H9 (cell line): Measurements from ENCODE around the gene OR52N2. TPM values are rescaled to one million over a fixed set of nuclear protein-coding genes. Genes with fewer than 3 reads are reported as not detected.

Source experiments
- DNase-seq: peaks from one replicate; pipeline ENCODE4 v3.0.0-alpha.2; 2017
- H2AFZ ChIP-seq: one replicate; pipeline ENCODE4 v1.6.1; 2013; ENCODE audit warnings: mild to moderate bottlenecking, low read length, control low read depth, moderate library complexity
- H2AK5ac ChIP-seq: 2 replicates; pipeline ENCODE4 v1.6.1; 2013; ENCODE audit warnings: low read length, control low read depth, mixed read lengths; ENCODE audit not compliant: insufficient read length
- H2BK120ac ChIP-seq: one replicate; pipeline ENCODE4 v1.6.1; 2013; ENCODE audit warnings: low read depth, mild to moderate bottlenecking, low read length, control low read depth, inconsistent platforms; ENCODE audit not compliant: poor library complexity, severe bottlenecking
- H2BK12ac ChIP-seq: 2 replicates; pipeline ENCODE4 v1.6.1; 2013; ENCODE audit warnings: low read length, control low read depth, mixed read lengths, low read depth; ENCODE audit not compliant: insufficient read length
- H2BK15ac ChIP-seq: 2 replicates; pipeline ENCODE4 v1.6.1; 2013; ENCODE audit warnings: low read depth, low read length, control low read depth
- H2BK20ac ChIP-seq: one replicate; pipeline ENCODE4 v1.6.1; 2013; ENCODE audit warnings: low read depth, mild to moderate bottlenecking, low read length, control low read depth, inconsistent platforms; ENCODE audit not compliant: poor library complexity, severe bottlenecking
- H2BK5ac ChIP-seq: 2 replicates; pipeline ENCODE4 v1.6.1; 2013; ENCODE audit warnings: low read length, control low read depth, mixed read lengths; ENCODE audit not compliant: insufficient read length
- H3K14ac ChIP-seq: 2 replicates; pipeline ENCODE4 v1.6.1; 2013; ENCODE audit warnings: low read length, control low read depth; ENCODE audit not compliant: insufficient read depth
- H3K18ac ChIP-seq: 2 replicates; pipeline ENCODE4 v1.6.1; 2013; ENCODE audit warnings: low read depth, mild to moderate bottlenecking, mixed read lengths, low read length, control low read depth; ENCODE audit not compliant: insufficient read length
- H3K23ac ChIP-seq: 2 replicates; pipeline ENCODE4 v1.6.1; 2013; ENCODE audit warnings: low read length, control low read depth, mixed read lengths, low read depth; ENCODE audit not compliant: insufficient read length
- H3K23me2 ChIP-seq: 2 replicates; pipeline ENCODE4 v1.6.1; 2013; ENCODE audit warnings: low read depth, mild to moderate bottlenecking, mixed read lengths, low read length, control low read depth; ENCODE audit not compliant: insufficient read length, poor library complexity, severe bottlenecking
- H3K27ac ChIP-seq: 2 replicates; pipeline ENCODE4 v1.5.1; 2013; ENCODE audit warnings: low read length, control low read depth, mixed read lengths, low read depth; ENCODE audit not compliant: insufficient read length
- H3K27me3 ChIP-seq: 2 replicates; pipeline ENCODE4 v1.6.1; 2013; ENCODE audit warnings: low read length, control low read depth, inconsistent platforms; ENCODE audit not compliant: insufficient read depth
- H3K4ac ChIP-seq: 2 replicates; pipeline ENCODE4 v1.6.1; 2013; ENCODE audit warnings: low read depth, mild to moderate bottlenecking, control low read depth, inconsistent platforms, low read length, moderate library complexity
- H3K4me1 ChIP-seq: 2 replicates; pipeline ENCODE4 v1.6.1; 2013; ENCODE audit warnings: low read length, control low read depth, inconsistent platforms; ENCODE audit not compliant: insufficient read depth
- H3K4me2 ChIP-seq: 2 replicates; pipeline ENCODE4 v1.6.1; 2013; ENCODE audit warnings: low read length, control low read depth, mixed read lengths; ENCODE audit not compliant: insufficient read length, insufficient read depth
- H3K56ac ChIP-seq: 2 replicates; pipeline ENCODE4 v1.6.1; 2013; ENCODE audit warnings: low read depth, mild to moderate bottlenecking, mixed read lengths, low read length, control low read depth; ENCODE audit not compliant: insufficient read length
- H3K79me1 ChIP-seq: 2 replicates; pipeline ENCODE4 v1.6.1; 2013; ENCODE audit warnings: low read depth, mild to moderate bottlenecking, moderate library complexity, low read length, control low read depth, inconsistent platforms; ENCODE audit not compliant: insufficient read depth, poor library complexity, severe bottlenecking
- H3K79me2 ChIP-seq: 2 replicates; pipeline ENCODE4 v1.6.1; 2013; ENCODE audit warnings: low read length, control low read depth, inconsistent platforms; ENCODE audit not compliant: insufficient read depth
- H3K9ac ChIP-seq: 2 replicates; pipeline ENCODE4 v1.6.1; 2013; ENCODE audit warnings: low read length, control low read depth, mixed read lengths; ENCODE audit not compliant: insufficient read length; ENCODE audit errors: extremely low read depth
- H3K9me3 ChIP-seq: one replicate; pipeline ENCODE4 v1.6.1; 2013; ENCODE audit warnings: low read depth, low read length, inconsistent platforms; ENCODE audit not compliant: control insufficient read depth
- H3T11ph ChIP-seq: one replicate; pipeline ENCODE4 v1.6.1; 2013; ENCODE audit warnings: mild to moderate bottlenecking, low read length, control low read depth, inconsistent platforms
- H4K20me1 ChIP-seq: one replicate; pipeline ENCODE4 v1.6.1; 2013; ENCODE audit not compliant: control insufficient read depth, insufficient read length, insufficient read depth
- H4K5ac ChIP-seq: 2 replicates; pipeline ENCODE4 v1.6.1; 2013; ENCODE audit warnings: low read depth, mild to moderate bottlenecking, mixed read lengths, low read length, control low read depth; ENCODE audit not compliant: insufficient read length
- H4K8ac ChIP-seq: replicated peaks from 2 replicates; pipeline ENCODE4 v1.6.1; 2013; ENCODE audit warnings: low read length, control low read depth, mixed read lengths, low read depth; ENCODE audit not compliant: insufficient read length
- H4K91ac ChIP-seq: 2 replicates; pipeline ENCODE4 v1.6.1; 2013; ENCODE audit warnings: low read depth, mild to moderate bottlenecking, moderate library complexity, mixed read lengths, low read length, control low read depth; ENCODE audit not compliant: insufficient read length
- H3K27ac Mint-ChIP-seq, 3 experiments: 2 replicates in 2 of 3; 3 replicates in 1 of 3; pipeline ENCODE4 v1.8.0; 2020 to 2021; ENCODE audit warnings: mixed read lengths in 3 of 3, mild to moderate bottlenecking in 1 of 3, moderate library complexity in 1 of 3
- H3K27me3 Mint-ChIP-seq: 2 replicates; pipeline ENCODE4 v1.8.0; 2021; ENCODE audit warnings: low read depth, mild to moderate bottlenecking, moderate library complexity, mixed read lengths
- H3K36me3 Mint-ChIP-seq, 3 experiments: 2 replicates in 2 of 3; 3 replicates in 1 of 3; pipeline ENCODE4 v1.8.0; 2020 to 2021; ENCODE audit warnings: low read depth in 3 of 3, mixed read lengths in 3 of 3; ENCODE audit not compliant: insufficient read depth in 1 of 3
- H3K4me1 Mint-ChIP-seq, 2 experiments: 2 replicates each; pipeline ENCODE4 v1.8.0; 2020; ENCODE audit warnings: mixed read lengths in 2 of 2
- H3K4me3 Mint-ChIP-seq, 2 experiments: 2 replicates in 1 of 2; 3 replicates in 1 of 2; pipeline ENCODE4 v1.8.0; 2020 to 2021; ENCODE audit warnings: mild to moderate bottlenecking in 2 of 2, mixed read lengths in 2 of 2, moderate library complexity in 1 of 2
- H3K9me3 Mint-ChIP-seq, 2 experiments: 2 replicates in 1 of 2; 3 replicates in 1 of 2; pipeline ENCODE4 v1.8.0; 2020; ENCODE audit warnings: mild to moderate bottlenecking in 2 of 2, mixed read lengths in 2 of 2, moderate library complexity in 1 of 2
- WGBS: extraction: QIAGEN DNeasy Blood & Tissue Kit; methylation state at CpG from one replicate; pipeline ENCODE4 v1.1.7; 2013; ENCODE audit warnings: missing lambda C conversion rate, low lambda C conversion rate, mixed read lengths; ENCODE audit not compliant: insufficient read length; ENCODE audit errors: extremely low coverage; 5-methylcytosine and 5-hydroxymethylcytosine counted together
- total RNA-seq: library from RNA; stranded (reverse); gene quantifications from 2 replicates; pipeline ENCODE4 v1.2.1, GENCODE V29; 2021
- TF ChIP-seq, protein P1 (sequence below): fragments of 200-600 bp; sonication (generic); conservative IDR thresholded peaks from 3 replicates; pipeline ENCODE4 v1.8.0; 2021; ENCODE audit warnings: antibody characterized with exemption, mild to moderate bottlenecking

Gene OR52N2
- total RNA-seq, 1 experiment from 2014 or later = not detected

- Histone ChIP-seq H3K56ac (no peak overlapping the region), H3K18ac (no peak overlapping the region), H2BK12ac (no peak overlapping the region), H3K4me1 (no peaks in the 10 kb centered on the region), H3K9me3 (no peaks in the 10 kb centered on the region), H4K20me1 (no peaks in the 10 kb centered on the region), H3K79me1 (no peaks in the 10 kb centered on the region), H3K9ac (no peak overlapping the region), H3K27ac (no peak overlapping the region), H3K23me2 (no peaks in the 10 kb centered on the region), H2AFZ (no peak overlapping the region), H4K5ac (no peak overlapping the region), H2BK5ac (no peak overlapping the region), H3K79me2 (no peaks in the 10 kb centered on the region), H3K23ac (no peak overlapping the region), H4K8ac (no peak overlapping the region), H3T11ph (no peak overlapping the region), H2BK15ac (no peak overlapping the region), H2BK120ac (no peak overlapping the region), H3K27me3 (no peaks in the 10 kb centered on the region), H2BK20ac (no peak overlapping the region), H2AK5ac (no peak overlapping the region), H3K4me2 (no peak overlapping the region), H4K91ac (no peak overlapping the region), H3K4ac (no peak overlapping the region), H3K14ac (no peak overlapping the region)
- Mint-ChIP-seq H3K27ac (no peak overlapping the region), H3K4me1 (peaks cover 3 to 9% of the 10 kb centered on the region in 2 experiments), H3K27me3 (no peaks in the 10 kb centered on the region; the same call in 1 of the 2 replicates), H3K9me3 (no peaks in the 10 kb centered on the region; a peak in 1 of 5 replicates), H3K36me3 (no peaks in the 10 kb centered on the region), H3K4me3 (no peak overlapping the region)
- TF ChIP-seq, protein P1, sequence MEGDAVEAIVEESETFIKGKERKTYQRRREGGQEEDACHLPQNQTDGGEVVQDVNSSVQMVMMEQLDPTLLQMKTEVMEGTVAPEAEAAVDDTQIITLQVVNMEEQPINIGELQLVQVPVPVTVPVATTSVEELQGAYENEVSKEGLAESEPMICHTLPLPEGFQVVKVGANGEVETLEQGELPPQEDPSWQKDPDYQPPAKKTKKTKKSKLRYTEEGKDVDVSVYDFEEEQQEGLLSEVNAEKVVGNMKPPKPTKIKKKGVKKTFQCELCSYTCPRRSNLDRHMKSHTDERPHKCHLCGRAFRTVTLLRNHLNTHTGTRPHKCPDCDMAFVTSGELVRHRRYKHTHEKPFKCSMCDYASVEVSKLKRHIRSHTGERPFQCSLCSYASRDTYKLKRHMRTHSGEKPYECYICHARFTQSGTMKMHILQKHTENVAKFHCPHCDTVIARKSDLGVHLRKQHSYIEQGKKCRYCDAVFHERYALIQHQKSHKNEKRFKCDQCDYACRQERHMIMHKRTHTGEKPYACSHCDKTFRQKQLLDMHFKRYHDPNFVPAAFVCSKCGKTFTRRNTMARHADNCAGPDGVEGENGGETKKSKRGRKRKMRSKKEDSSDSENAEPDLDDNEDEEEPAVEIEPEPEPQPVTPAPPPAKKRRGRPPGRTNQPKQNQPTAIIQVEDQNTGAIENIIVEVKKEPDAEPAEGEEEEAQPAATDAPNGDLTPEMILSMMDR = no peak
- WGBS = no CpG with 5 or more reads among the region's 2 CpGs
- no peak for DNase-seq
Measured at GRCh38 chr11:5837695-5838094, 29.0 kb downstream of the OR52N2 start.
